B cell (primary cell): ENCODE measurements around the gene MAPK9. TPM values are rescaled to one million over a fixed set of nuclear protein-coding genes. Genes with fewer than 3 reads are reported as not detected.

Source experiments
- ATAC-seq: fragments of 200-7000 bp; cut with Tn5 transposase; one replicate; pipeline ENCODE4 v1.10.0; 2021; ENCODE audit warnings: low read depth, mild to moderate bottlenecking, moderate number of reproducible peaks, moderate library complexity
- CTCF ChIA-PET: fragments of 350-600 bp; sonication (Branson Sonifier 250); formaldehyde crosslinking; loops from one replicate; lab custom pipeline; 2021; ENCODE audit warnings: antibody characterized with exemption, inconsistent platforms; lab: Charles Lee
- POLR2A ChIA-PET: fragments of 350-600 bp; sonication (Branson Sonifier 250); formaldehyde crosslinking; loops from one replicate; lab custom pipeline; 2021; ENCODE audit warnings: antibody characterized with exemption; lab: Charles Lee
- DNase-seq: peaks from one replicate; pipeline ENCODE4 v3.0.0; 2013
- H2AFZ ChIP-seq: 2 replicates; pipeline ENCODE4 v1.6.1; 2012; ENCODE audit warnings: mild to moderate bottlenecking, low read depth, low read length; ENCODE audit not compliant: insufficient read depth, poor library complexity, severe bottlenecking
- H3K27ac ChIP-seq, 2 donors: 1 replicate in 1 of 2; 2 replicates in 1 of 2; pipeline ENCODE4 v1.5.1; 2012 to 2013; ENCODE audit warnings: low read length in 2 of 2, mild to moderate bottlenecking in 2 of 2, moderate library complexity in 1 of 2
- H3K27me3 ChIP-seq, 4 experiments: fragments of 200-600 bp in 1 of 4; sonication (generic) in 1 of 4; replicated peaks in 1 of 4; 1 replicate in 2 of 4; 2 replicates in 2 of 4; pipeline versions ENCODE4 v1.6.1 to v1.7.0; 2013 to 2016; ENCODE audit warnings: low read length in 3 of 4, mild to moderate bottlenecking in 2 of 4, mixed read lengths in 1 of 4, moderate library complexity in 1 of 4; ENCODE audit not compliant: insufficient read depth in 4 of 4, control insufficient read depth in 3 of 4; ENCODE audit errors: control extremely low read depth in 1 of 4
- H3K36me3 ChIP-seq, 2 experiments: replicated peaks in 1 of 2; 1 replicate in 1 of 2; 2 replicates in 1 of 2; pipeline versions ENCODE4 v1.6.1 to v1.7.1; 2013; ENCODE audit warnings: low read length in 1 of 2; ENCODE audit not compliant: insufficient read depth in 2 of 2, control insufficient read depth in 1 of 2; ENCODE audit errors: control extremely low read depth in 1 of 2, extremely low read depth in 1 of 2
- H3K4me1 ChIP-seq, 2 donors: fragments of 200-600 bp in 1 of 2; sonication (generic) in 1 of 2; 1 replicate in 1 of 2; 2 replicates in 1 of 2; pipeline versions ENCODE4 v1.5.1 to v1.6.1; 2013 to 2017; ENCODE audit warnings: low read length in 2 of 2; ENCODE audit not compliant: control insufficient read depth in 2 of 2, insufficient read depth in 2 of 2
- H3K4me2 ChIP-seq: replicated peaks from 2 replicates; pipeline ENCODE3; 2012; ENCODE audit warnings: mild to moderate bottlenecking, low read depth, low read length; ENCODE audit not compliant: poor library complexity, severe bottlenecking
- H3K4me3 ChIP-seq, 5 experiments: fragments of 200-600 bp in 1 of 5; sonication (generic) in 1 of 5; 1 replicate in 3 of 5; 2 replicates in 2 of 5; pipeline versions ENCODE4 v1.5.1 to v1.7.0; 2011 to 2016; ENCODE audit warnings: low read length in 4 of 5, mild to moderate bottlenecking in 4 of 5, low read depth in 2 of 5, control low read depth in 1 of 5, moderate library complexity in 1 of 5; ENCODE audit not compliant: insufficient read depth in 1 of 5; ENCODE audit errors: control extremely low read depth in 1 of 5, extremely low read depth in 1 of 5
- H3K79me2 ChIP-seq: fragments of 200-600 bp; sonication (generic); one replicate; pipeline ENCODE4 v1.6.0; 2016; ENCODE audit warnings: low read length; ENCODE audit not compliant: control insufficient read depth, insufficient read depth
- H3K9ac ChIP-seq: fragments of 200-600 bp; sonication (generic); 2 replicates; pipeline ENCODE4 v1.6.1; 2017; ENCODE audit warnings: mild to moderate bottlenecking, low read length, moderate library complexity
- H3K9me3 ChIP-seq, 3 donors: one replicate each; pipeline versions ENCODE4 v1.6.1 to v1.7.1; 2013; ENCODE audit warnings: low read length in 2 of 3; ENCODE audit not compliant: control insufficient read depth in 2 of 3, insufficient read depth in 1 of 3; ENCODE audit errors: control extremely low read depth in 1 of 3
- H4K20me1 ChIP-seq: 2 replicates; pipeline ENCODE4 v1.6.0; 2012; ENCODE audit warnings: mild to moderate bottlenecking, low read length; ENCODE audit not compliant: insufficient read depth, control insufficient read depth, poor library complexity, severe bottlenecking
- H3K27ac Mint-ChIP-seq: one replicate; pipeline ENCODE4 v1.8.0; 2021; ENCODE audit warnings: mixed read lengths
- H3K27me3 Mint-ChIP-seq: one replicate; pipeline ENCODE4 v1.8.0; 2021; ENCODE audit warnings: mixed read lengths
- H3K4me1 Mint-ChIP-seq: one replicate; pipeline ENCODE4 v1.8.0; 2021; ENCODE audit warnings: mixed read lengths
- H3K4me3 Mint-ChIP-seq: one replicate; pipeline ENCODE4 v1.8.0; 2021; ENCODE audit warnings: mixed read lengths
- H3K9me3 Mint-ChIP-seq: one replicate; pipeline ENCODE4 v1.8.0; 2022; ENCODE audit warnings: mixed read lengths; ENCODE audit not compliant: insufficient read depth
- EZH2 ChIP-seq: IDR thresholded peaks from 2 replicates; pipeline ENCODE4 v1.6.1; 2012; ENCODE audit warnings: borderline replicate concordance, low read depth, mild to moderate bottlenecking, moderate library complexity, low read length; ENCODE audit not compliant: insufficient read depth, poor library complexity, severe bottlenecking
- WGBS: methylation state at CpG from one replicate; pipeline ENCODE4 v1.1.5; 2013; ENCODE audit warnings: missing lambda C conversion rate; ENCODE audit not compliant: insufficient coverage; 5-methylcytosine and 5-hydroxymethylcytosine counted together
- intact Hi-C: fragments of 100-400 bp; cut with micrococcal nuclease; formaldehyde crosslinking; loops from one replicate; pipeline ENCODE4 v1.10.0; 2022
- polyA plus RNA-seq: library from polyadenylated mRNA; depleted of rRNA; stranded (reverse); fragments of >200 nt; gene quantifications from 2 replicates; pipeline ENCODE4 v1.2.3, GENCODE V29; 2012
- total RNA-seq, 2 donors: library from RNA; stranded (reverse); fragments of 120-200 nt in 1 of 2; gene quantifications; 1 replicate in 1 of 2; 2 replicates in 1 of 2; pipeline versions ENCODE4 v1.2.3 to v1.2.4, GENCODE V29; 2013 to 2022
- TF ChIP-seq, protein P1 (sequence below): fragments of 200-600 bp; IDR thresholded peaks from one replicate; pipeline ENCODE4 v1.8.0; 2022; ENCODE audit warnings: antibody characterized with exemption, mild to moderate bottlenecking

Gene MAPK9
- total and polyA plus RNA-seq, 2 donors (not counting 1 experiment from before 2014, with no cell fraction given), result 19.7 to 40.4 TPM

DNA sequence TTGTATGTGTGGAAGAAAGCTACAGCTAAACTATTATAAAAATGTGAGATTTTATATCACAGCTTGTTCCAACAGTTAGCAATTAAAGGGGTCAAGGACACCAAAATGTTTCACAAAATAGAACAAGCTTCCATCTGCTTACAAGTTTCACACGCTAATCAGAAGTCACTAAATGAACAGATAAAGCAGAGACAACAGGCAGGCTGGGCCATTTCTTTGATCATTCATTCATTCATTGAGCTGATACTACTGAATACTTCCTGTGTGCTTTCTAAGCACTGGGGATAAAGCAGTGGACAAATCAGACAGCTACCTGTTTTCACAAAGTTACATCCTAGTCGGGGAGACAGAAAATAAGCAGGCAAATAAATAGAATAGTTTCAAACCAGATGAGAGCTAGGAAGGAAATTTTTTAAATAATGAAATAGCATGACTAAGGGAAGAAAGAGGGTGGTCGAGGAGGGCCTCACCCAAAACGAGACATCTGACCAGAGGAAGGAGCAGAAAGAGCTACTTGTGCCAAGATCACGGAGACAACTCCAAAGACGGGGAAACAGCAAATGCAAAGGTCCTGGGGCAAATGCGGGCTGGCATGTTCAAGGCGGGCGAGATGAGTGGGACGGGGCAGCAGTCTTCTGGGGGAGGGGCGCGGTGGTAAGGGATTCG is 1.2 kb downstream of the MAPK9 start:
- H4K20me1 ChIP-seq, result peaks cover 29% of the 10 kb centered on the region
- intact Hi-C loops, result loop anchor here (5.0 kb wide), 1 partner anchor 558 kb away; the partner anchor contains the start of gene MAML1
- peaks cover 0 to 6% of the 10 kb centered on the region in 2 experiments for H3K36me3 ChIP-seq
- no peaks in the 10 kb centered on the region for H3K27me3 ChIP-seq
- DNase-seq (no peak), ATAC-seq (no peak)
- 29% methylated on average over 9 of the region's 13 CpGs for WGBS
- H3K4me1 ChIP-seq, result peaks cover 32 to 38% of the 10 kb centered on the region in 2 donors
- CTCF ChIA-PET, result interaction anchor here (0.8 to 2.6 kb wide), 5 partner anchors 16 to 181 kb away, joined by 3 to 16 read pairs (median 3); partner anchors contain the start of gene RASGEF1C
- H3K4me3 Mint-ChIP-seq, result peak overlapping the region; percentile 89
- H3K4me1 Mint-ChIP-seq, result peaks cover 44% of the 10 kb centered on the region
- no peak overlapping the region for H3K27ac ChIP-seq
- H3K9me3 Mint-ChIP-seq, result no peaks in the 10 kb centered on the region
- no peak overlapping the region for H2AFZ ChIP-seq
- peak overlapping the region; percentile 64 for H3K9ac ChIP-seq
- H3K27me3 Mint-ChIP-seq, result no peaks in the 10 kb centered on the region
- TF ChIP-seq, protein P1, sequence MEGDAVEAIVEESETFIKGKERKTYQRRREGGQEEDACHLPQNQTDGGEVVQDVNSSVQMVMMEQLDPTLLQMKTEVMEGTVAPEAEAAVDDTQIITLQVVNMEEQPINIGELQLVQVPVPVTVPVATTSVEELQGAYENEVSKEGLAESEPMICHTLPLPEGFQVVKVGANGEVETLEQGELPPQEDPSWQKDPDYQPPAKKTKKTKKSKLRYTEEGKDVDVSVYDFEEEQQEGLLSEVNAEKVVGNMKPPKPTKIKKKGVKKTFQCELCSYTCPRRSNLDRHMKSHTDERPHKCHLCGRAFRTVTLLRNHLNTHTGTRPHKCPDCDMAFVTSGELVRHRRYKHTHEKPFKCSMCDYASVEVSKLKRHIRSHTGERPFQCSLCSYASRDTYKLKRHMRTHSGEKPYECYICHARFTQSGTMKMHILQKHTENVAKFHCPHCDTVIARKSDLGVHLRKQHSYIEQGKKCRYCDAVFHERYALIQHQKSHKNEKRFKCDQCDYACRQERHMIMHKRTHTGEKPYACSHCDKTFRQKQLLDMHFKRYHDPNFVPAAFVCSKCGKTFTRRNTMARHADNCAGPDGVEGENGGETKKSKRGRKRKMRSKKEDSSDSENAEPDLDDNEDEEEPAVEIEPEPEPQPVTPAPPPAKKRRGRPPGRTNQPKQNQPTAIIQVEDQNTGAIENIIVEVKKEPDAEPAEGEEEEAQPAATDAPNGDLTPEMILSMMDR, result no peak
- TF ChIP-seq EZH2, result no peak
- POLR2A ChIA-PET, result no interaction called here
- peaks cover 56% of the 10 kb centered on the region for H3K79me2 ChIP-seq
- peak overlapping the region; percentile 83 for H3K27ac Mint-ChIP-seq
- no peaks in the 10 kb centered on the region for H3K9me3 ChIP-seq
- H3K4me2 ChIP-seq, result peak overlapping the region; percentile 88
- H3K4me3 ChIP-seq, result peak overlapping the region in 4 of 5 experiments; percentile 45 to 69 (median 60)

GRCh38 chr5:180289966-180290365 is 1.9 kb downstream of the MAPK9 start:
- peaks cover 56% of the 10 kb centered on the region for H3K79me2 ChIP-seq
- no peaks in the 10 kb centered on the region for H3K9me3 ChIP-seq
- intact Hi-C loops, result loop anchor here (5.0 kb wide), 1 partner anchor 558 kb away; the partner anchor contains the start of gene MAML1
- peak overlapping the region; percentile 89 for H3K4me3 Mint-ChIP-seq
- 93% methylated on average over 5 of the region's 5 CpGs for WGBS
- H3K27me3 Mint-ChIP-seq, result no peaks in the 10 kb centered on the region
- TF ChIP-seq, protein P1, result no peak
- no peak for TF ChIP-seq EZH2
- no peak overlapping the region for H3K4me2 ChIP-seq
- H3K36me3 ChIP-seq, result peaks cover 0 to 10% of the 10 kb centered on the region in 2 experiments
- H3K4me1 ChIP-seq, result peaks cover 32 to 37% of the 10 kb centered on the region in 2 donors
- no peak overlapping the region for H3K9ac ChIP-seq
- H3K27me3 ChIP-seq, result no peaks in the 10 kb centered on the region
- H3K4me1 Mint-ChIP-seq, result peaks cover 41% of the 10 kb centered on the region
- H2AFZ ChIP-seq, result no peak overlapping the region
- no peak overlapping the region for H3K27ac ChIP-seq
- ChIA-PET POLR2A (no interaction called here), CTCF (interaction anchor here (1.1 to 2.6 kb wide), 2 partner anchors 26 to 39 kb away, joined by 5 to 16 read pairs; no protein-coding TSS in a partner anchor)
- ATAC-seq, result no peak
- no peak overlapping the region for H3K4me3 ChIP-seq
- H3K27ac Mint-ChIP-seq, result peak overlapping the region; percentile 32
- no peaks in the 10 kb centered on the region for H3K9me3 Mint-ChIP-seq
- H4K20me1 ChIP-seq, result peaks cover 34% of the 10 kb centered on the region
- DNase-seq, result peak; percentile 10
